Loucy (cell line): ENCODE data around the gene ZNF585A.

ENCODE experiments used
- CTCF ChIP-seq: fragments of 200-600 bp; sonication (generic); conservative IDR thresholded peaks from 2 replicates; pipeline ENCODE4 v1.5.1; 2014; ENCODE audit warnings: mild to moderate bottlenecking, antibody characterized with exemption, low read length
- EZH2phosphoT487 ChIP-seq: fragments of 200-600 bp; IDR thresholded peaks from 2 replicates; pipeline ENCODE4 v1.6.1; 2018; ENCODE audit warnings: antibody characterized with exemption, mild to moderate bottlenecking, moderate library complexity, borderline replicate concordance

DNA sequence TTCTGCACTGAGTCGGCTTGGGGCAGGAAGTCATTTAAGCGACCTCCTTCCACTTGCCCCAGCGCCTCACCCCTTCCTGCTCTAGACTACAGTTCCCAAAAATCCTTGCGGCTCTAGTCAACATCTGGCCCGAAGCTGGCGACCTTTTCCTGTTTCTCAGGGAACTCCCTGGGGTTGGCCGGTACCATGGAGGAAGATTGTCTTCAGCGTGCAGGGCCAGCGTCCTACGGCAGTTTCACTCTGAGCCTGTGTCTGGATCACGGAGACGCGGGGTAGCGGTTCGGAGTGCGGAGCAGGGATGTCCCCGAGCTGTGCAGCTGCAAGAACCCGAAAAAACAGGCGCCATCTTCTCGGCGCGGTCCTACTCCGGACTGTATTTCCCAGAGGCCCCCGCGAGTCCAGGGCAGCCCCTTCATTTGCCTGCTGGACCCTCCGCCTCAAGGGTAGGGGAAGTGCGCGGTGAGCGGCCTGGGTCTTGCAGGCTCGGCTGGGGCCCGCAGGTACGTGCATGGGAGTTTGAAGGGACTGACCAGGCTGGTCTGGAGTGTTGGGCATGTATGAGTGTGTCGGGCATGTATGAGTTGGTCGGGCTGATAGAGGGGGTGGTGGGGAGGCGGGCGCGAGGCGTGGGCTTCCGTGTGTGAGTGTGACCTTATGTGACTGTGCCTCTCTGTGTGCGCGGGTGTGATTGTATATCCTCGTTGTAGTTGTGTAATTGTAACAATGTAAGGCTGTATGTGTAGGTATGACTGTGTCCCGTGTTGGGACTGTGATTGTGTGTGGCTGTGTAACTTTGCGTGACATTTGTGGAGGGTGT, 45.5 kb upstream of the ZNF585A start, which contains the start of gene ZNF383:
- TF ChIP-seq CTCF (no peak), EZH2phosphoT487 (no peak)
